Midbrain (tissue), 1 donor: Measurements from ENCODE around the gene LMO2.

Experiments
- DNase-seq: peaks from one replicate; lab custom pipeline; 2025; lab: John Stamatoyannopoulos, UW

Gene LMO2

GRCh38 chr11:33913991-33914390 lies 22.1 kb upstream of the LMO2 start:
- no peak for DNase-seq

GRCh38 chr11:33912405-33913361 lies 20.8 kb upstream of the LMO2 start:
- no peak for DNase-seq

- no peak for DNase-seq
Observed at GRCh38 chr11:33910958-33911339, 19.1 kb upstream of the LMO2 start.

- no peak for DNase-seq
Observed at GRCh38 chr11:33910296-33910957, 18.6 kb upstream of the LMO2 start.

GRCh38 chr11:33909552-33909951 lies 17.7 kb upstream of the LMO2 start:
- DNase-seq = no peak

- DNase-seq = no peak
Observed at GRCh38 chr11:33909150-33909549, 17.3 kb upstream of the LMO2 start.

- no peak for DNase-seq
Observed at GRCh38 chr11:33907421-33907820, 15.5 kb upstream of the LMO2 start.

- no peak for DNase-seq
Observed at GRCh38 chr11:33906484-33907186, 14.8 kb upstream of the LMO2 start.

GRCh38 chr11:33904102-33904501 lies 12.2 kb upstream of the LMO2 start:
- no peak for DNase-seq

GRCh38 chr11:33900159-33900840 lies 8.4 kb upstream of the LMO2 start:
- no peak for DNase-seq

- DNase-seq = peak; percentile 45
Observed at GRCh38 chr11:33899400-33900037, 7.6 kb upstream of the LMO2 start.

- DNase-seq = no peak
Observed at GRCh38 chr11:33898957-33899356, 7.1 kb upstream of the LMO2 start.

GRCh38 chr11:33897761-33898375 lies 6.0 kb upstream of the LMO2 start:
- no peak for DNase-seq

GRCh38 chr11:33896911-33897310 lies 5.0 kb upstream of the LMO2 start:
- DNase-seq = no peak

- DNase-seq = no peak
Observed at GRCh38 chr11:33895752-33896137, 3.9 kb upstream of the LMO2 start.

- no peak for DNase-seq
Observed at GRCh38 chr11:33894398-33894746, 2.5 kb upstream of the LMO2 start.

- DNase-seq = peak; percentile 15
Observed at GRCh38 chr11:33893711-33894397, 2.0 kb upstream of the LMO2 start.

GRCh38 chr11:33892906-33893594 lies 1.2 kb upstream of the LMO2 start:
- DNase-seq = no peak

GRCh38 chr11:33889821-33890378 lies 2.0 kb downstream of the LMO2 start:
- DNase-seq = no peak

- no peak for DNase-seq
Observed at GRCh38 chr11:33889296-33889695, 2.6 kb downstream of the LMO2 start.
